HepG2 (cell line): ENCODE data around the gene MZF1. TPM values are rescaled to one million over a fixed set of nuclear protein-coding genes. Genes with fewer than 3 reads are reported as not detected.
A peak's percentile ranks its signal among the peaks of the same experiment; 100 is the strongest.

ENCODE experiments used
- ATAC-seq: fragments of 200-7000 bp; cut with Tn5 transposase; 3 replicates; pipeline ENCODE4 v1.9.1; 2020; ENCODE audit warnings: mild to moderate bottlenecking, moderate library complexity
- BruUV-seq: library from RNA; stranded (reverse); fragments of 400-500 nt; replicated peaks from 2 replicates; lab custom pipeline; 2021; lab: Mats Ljungman, UMichigan
- CTCF ChIA-PET: fragments of 300-600 bp; formaldehyde crosslinking; extraction: SDS; loops from one replicate; lab custom pipeline; 2021; ENCODE audit warnings: low total read pairs, inconsistent platforms, low intra/inter-chr PET ratio; lab: Yijun Ruan, JAX
- POLR2A ChIA-PET: fragments of 350-600 bp; sonication (Branson Sonifier 250); formaldehyde crosslinking; loops from one replicate; lab custom pipeline; 2020; ENCODE audit warnings: antibody characterized with exemption, inconsistent platforms; lab: Yijun Ruan, JAX
- DNase-seq: peaks from one replicate; pipeline ENCODE4 v3.0.0-alpha.2; 2015; ENCODE audit warnings: low spot score
- FAIRE-seq: peaks from 3 replicates; lab custom pipeline; 2011; peaks lifted over from hg19 to GRCh38; lab: Jason Lieb, UNC
- H2AFZ ChIP-seq: one replicate; pipeline ENCODE4 v1.6.1; 2011; ENCODE audit warnings: low read length, inconsistent platforms
- H3K27ac ChIP-seq: fragments of 300-600 bp; 3 replicates; pipeline ENCODE4 v1.8.0; 2011; ENCODE audit warnings: mixed run types, mild to moderate bottlenecking, mixed read lengths, low read length, inconsistent platforms; ENCODE audit not compliant: insufficient read depth; ENCODE audit errors: extremely low read length
- H3K27me3 ChIP-seq, 2 experiments: fragments of 200-600 bp in 1 of 2; 2 replicates in 1 of 2; 3 replicates in 1 of 2; pipeline versions ENCODE4 v1.6.0 to v1.8.0; 2011; ENCODE audit warnings: low read length in 2 of 2, mild to moderate bottlenecking in 2 of 2, moderate library complexity in 2 of 2, inconsistent platforms in 1 of 2; ENCODE audit not compliant: insufficient read depth in 2 of 2, control insufficient read depth in 1 of 2
- H3K36me3 ChIP-seq, 2 experiments: fragments of 200-600 bp in 1 of 2; replicated peaks in 1 of 2; 2 replicates in 1 of 2; 3 replicates in 1 of 2; pipeline versions ENCODE4 v1.5.1 to v1.8.0; 2011; ENCODE audit warnings: low read length in 2 of 2, inconsistent platforms in 1 of 2; ENCODE audit not compliant: insufficient read depth in 2 of 2, control insufficient read depth in 1 of 2
- H3K4me1 ChIP-seq: 2 replicates; pipeline ENCODE4 v1.5.1; 2012; ENCODE audit warnings: low read length, inconsistent platforms; ENCODE audit not compliant: insufficient read depth
- H3K4me2 ChIP-seq: 2 replicates; pipeline ENCODE4 v1.6.0; 2011; ENCODE audit warnings: low read depth, low read length, inconsistent platforms
- H3K4me3 ChIP-seq, 3 experiments: fragments of 200-600 bp in 1 of 3; sonication (generic), shearing (Covaris generic) in 1 of 3; replicated peaks in 1 of 3; 2 replicates each; pipeline ENCODE4 v1.5.1; 2011 to 2016; ENCODE audit warnings: low read length in 3 of 3, inconsistent platforms in 2 of 3, low read depth in 2 of 3, mild to moderate bottlenecking in 2 of 3, control low read depth in 1 of 3, mixed read lengths in 1 of 3; ENCODE audit not compliant: insufficient read depth in 1 of 3
- H3K79me2 ChIP-seq: one replicate; pipeline ENCODE4 v1.6.1; 2011; ENCODE audit warnings: low read length, inconsistent platforms; ENCODE audit not compliant: insufficient read depth
- H3K9ac ChIP-seq: 2 replicates; pipeline ENCODE4 v1.6.0; 2011; ENCODE audit warnings: mild to moderate bottlenecking, low read depth, low read length, inconsistent platforms; ENCODE audit not compliant: insufficient read depth
- H3K9me3 ChIP-seq: 2 replicates; pipeline ENCODE4 v1.5.1; 2012; ENCODE audit warnings: mild to moderate bottlenecking, low read length
- H4K20me1 ChIP-seq: 2 replicates; pipeline ENCODE4 v1.6.0; 2011; ENCODE audit warnings: inconsistent platforms, mild to moderate bottlenecking, low read length, moderate library complexity; ENCODE audit not compliant: insufficient read depth
- CAMTA2 ChIP-seq: sonication (generic); formaldehyde crosslinking; IDR thresholded peaks from 2 replicates; pipeline ENCODE4 v1.4.0; 2020; ENCODE audit warnings: mild to moderate bottlenecking, missing genetic modification reagents, borderline replicate concordance
- ELF3 ChIP-seq: IDR thresholded peaks from 2 replicates; pipeline ENCODE4 v1.6.1; 2016; ENCODE audit warnings: missing genetic modification reagents, missing compliant biosample characterization
- MEIS2 ChIP-seq: sonication (generic); formaldehyde crosslinking; IDR thresholded peaks from 2 replicates; pipeline ENCODE4 v1.9.0; 2021; ENCODE audit warnings: mild to moderate bottlenecking, missing genetic modification reagents
- NFE2L2 ChIP-seq: fragments of 150-350 bp; IDR thresholded peaks from 2 replicates; pipeline ENCODE4 v1.6.1; 2014; ENCODE audit warnings: low read length
- RNF219 ChIP-seq: sonication (generic); formaldehyde crosslinking; IDR thresholded peaks from 2 replicates; pipeline ENCODE4 v1.5.0; 2020; ENCODE audit warnings: mild to moderate bottlenecking, missing genetic modification reagents
- TBP ChIP-seq: sonication (generic); formaldehyde crosslinking; IDR thresholded peaks from 2 replicates; pipeline ENCODE4 v1.5.0; 2020; ENCODE audit warnings: missing genetic modification reagents
- TERF1 ChIP-seq: sonication (generic); formaldehyde crosslinking; IDR thresholded peaks from 2 replicates; pipeline ENCODE4 v1.8.0; 2022; ENCODE audit warnings: mild to moderate bottlenecking, missing genetic modification reagents, moderate library complexity
- ZNF367 ChIP-seq: sonication (generic); formaldehyde crosslinking; IDR thresholded peaks from 2 replicates; pipeline ENCODE4 v1.4.0; 2020; ENCODE audit warnings: missing genetic modification reagents, borderline replicate concordance
- ZNF773 ChIP-seq: sonication (generic); formaldehyde crosslinking; IDR thresholded peaks from 2 replicates; pipeline ENCODE4 v1.4.0; 2020; ENCODE audit warnings: missing genetic modification reagents, borderline replicate concordance
- WGBS: methylation state at CpG from one replicate; pipeline ENCODE4 v1.1.6; 2017; ENCODE audit warnings: low lambda C conversion rate; 5-methylcytosine and 5-hydroxymethylcytosine counted together
- in situ Hi-C: cut with HindIII; loops from 2 replicates; pipeline ENCODE4 v1.10.0; 2017; ENCODE audit warnings: low pct_unique_long_range_greater_than_20kb; ENCODE audit not compliant: extremely low pct_ligation_motif_present
- intact Hi-C: fragments of 100-400 bp; cut with micrococcal nuclease; formaldehyde crosslinking; loops from one replicate; pipeline ENCODE4 v1.10.0; 2022; ENCODE audit not compliant: unreplicated experiment
- polyA plus RNA-seq, 8 experiments: library from polyadenylated mRNA; depleted of rRNA in 3 of 8; stranded (reverse) in 7 of 8; unstranded in 1 of 8; fragments of >200 nt; fragmentation: Illumina TruSeq in 4 of 8; extraction: Trizol in 4 of 8; gene quantifications; 2 replicates each; pipeline versions ENCODE4 v1.2.1 to v1.2.3, GENCODE V29; 2011 to 2016; ENCODE audit warnings: low read depth in 4 of 8, missing spikeins in 1 of 8, mixed read lengths in 1 of 8; ENCODE audit not compliant: insufficient read depth in 1 of 8
- total RNA-seq, 5 experiments: library from RNA; depleted of rRNA; stranded (reverse); fragments of >200 nt; fragmentation: Illumina TruSeq; extraction: Trizol; gene quantifications; 2 replicates each; pipeline ENCODE4 v1.2.3, GENCODE V29; 2016; ENCODE audit warnings: low read depth in 1 of 5

Gene MZF1
- total and polyA plus RNA-seq, 2 of the 13 experiments (the other 11 are each of a cell fraction or from before 2014, with no cell fraction given) = 3.1 to 8.1 TPM

GRCh38 chr19:58521651-58522050 is 51.5 kb downstream of the MZF1 start (continued):
- TF ChIP-seq CAMTA2 (CRISPR knock-in tag) (no peak), RNF219 (no peak), NFE2L2 (no peak), ELF3 (CRISPR knock-in tag) (no peak), MEIS2 (CRISPR knock-in tag) (no peak), TBP (no peak), ZNF773 (CRISPR knock-in tag) (no peak)

GRCh38 chr19:58520257-58520599 is 52.9 kb downstream of the MZF1 start:
- H2AFZ ChIP-seq = no peak overlapping the region

More at GRCh38 chr19:58520257-58520599, 52.9 kb downstream of the MZF1 start:
- 5% methylated on average over 5 of the region's 7 CpGs for WGBS
- Histone ChIP-seq H3K4me3 (peak overlapping the region; percentile 78 to 94 (median 90)), H3K27me3 (no peaks in the 10 kb centered on the region; a peak in 1 of 5 replicates), H3K9me3 (no peaks in the 10 kb centered on the region), H3K27ac (peak overlapping the region; percentile 88), H4K20me1 (no peaks in the 10 kb centered on the region), H3K9ac (peak overlapping the region; percentile 89), H3K4me1 (peaks cover 22% of the 10 kb centered on the region), H3K79me2 (peaks cover 18% of the 10 kb centered on the region), H3K36me3 (peaks cover 5 to 6% of the 10 kb centered on the region in 2 experiments; a peak in 4 of 5 replicates), H3K4me2 (peak overlapping the region; percentile 93)
- TSS peak; percentile 93 for BruUV-seq
- TF ChIP-seq ZNF367 (CRISPR knock-in tag) (0 out of 2 replicates have a peak, but pooled peaks have one; percentile 0), TERF1 (CRISPR knock-in tag) (no peak)
- DNase-seq (no peak), FAIRE-seq (no peak), ATAC-seq (no peak)
- intact Hi-C loops (no loop called here), in situ Hi-C loops (no loop called here)
- POLR2A ChIA-PET = interaction anchor here (0.8 to 4.1 kb wide), 22 partner anchors 8 to 337 kb away, joined by 3 to 59 read pairs (median 5); partner anchors contain the start of genes CHMP2A, MZF1, SLC27A5 and TRIM28
- CTCF ChIA-PET = interaction anchor here (1.0 kb wide), 1 partner anchor 191 kb away, joined by 4 read pairs; no protein-coding TSS in a partner anchor
